HG03175 (cell line): ENCODE results near the gene TLNRD1.

Experiments used
- ATAC-seq: cut with Tn5 transposase; IDR thresholded peaks from one replicate; pipeline ENCODE4 v1.9.1; 2021; ENCODE audit warnings: mild to moderate bottlenecking, moderate library complexity; ENCODE audit not compliant: unreplicated experiment

Gene TLNRD1

GRCh38 chr15:81053621-81054020, 52.9 kb downstream of the TLNRD1 start:
- ATAC-seq: no peak

DNA sequence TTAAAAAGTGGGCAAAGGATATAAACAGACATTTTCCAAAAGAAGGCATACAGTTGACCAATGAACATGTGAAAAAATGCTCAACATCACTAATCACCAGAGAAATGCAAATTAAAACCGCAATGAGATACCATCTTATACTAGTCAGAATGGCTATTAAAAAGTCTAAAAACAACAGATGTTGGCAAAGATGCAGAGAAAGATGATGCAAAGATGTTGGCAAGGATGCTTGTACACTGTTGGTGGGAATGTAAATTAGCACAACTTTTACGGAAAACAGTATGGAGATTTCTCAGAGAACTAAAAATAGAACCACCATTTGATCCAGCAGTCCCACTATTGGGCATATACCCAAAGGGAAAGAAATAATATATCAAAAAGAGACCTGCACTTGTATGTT, 53.5 kb downstream of the TLNRD1 start:
- ATAC-seq: no peak
